HepG2 (cell line): ENCODE data around the gene STK32C. TPM values are rescaled to one million over a fixed set of nuclear protein-coding genes. Genes with fewer than 3 reads are reported as not detected.

Experiments used
- ATAC-seq: fragments of 200-7000 bp; cut with Tn5 transposase; 3 replicates; pipeline ENCODE4 v1.9.1; 2020; ENCODE audit warnings: mild to moderate bottlenecking, moderate library complexity
- BruUV-seq: library from RNA; stranded (reverse); fragments of 400-500 nt; replicated peaks from 2 replicates; lab custom pipeline; 2021; lab: Mats Ljungman, UMichigan
- CTCF ChIA-PET: fragments of 300-600 bp; formaldehyde crosslinking; extraction: SDS; loops from one replicate; lab custom pipeline; 2021; ENCODE audit warnings: low total read pairs, inconsistent platforms, low intra/inter-chr PET ratio; lab: Yijun Ruan, JAX
- POLR2A ChIA-PET: fragments of 350-600 bp; sonication (Branson Sonifier 250); formaldehyde crosslinking; loops from one replicate; lab custom pipeline; 2020; ENCODE audit warnings: antibody characterized with exemption, inconsistent platforms; lab: Yijun Ruan, JAX
- DNase-seq: peaks from one replicate; pipeline ENCODE4 v3.0.0-alpha.2; 2015; ENCODE audit warnings: low spot score
- FAIRE-seq: peaks from 3 replicates; lab custom pipeline; 2011; peaks lifted over from hg19 to GRCh38; lab: Jason Lieb, UNC
- H2AFZ ChIP-seq: one replicate; pipeline ENCODE4 v1.6.1; 2011; ENCODE audit warnings: low read length, inconsistent platforms
- H3K27ac ChIP-seq: fragments of 300-600 bp; 3 replicates; pipeline ENCODE4 v1.8.0; 2011; ENCODE audit warnings: mixed run types, mild to moderate bottlenecking, mixed read lengths, low read length, inconsistent platforms; ENCODE audit not compliant: insufficient read depth; ENCODE audit errors: extremely low read length
- H3K27me3 ChIP-seq, 2 experiments: fragments of 200-600 bp in 1 of 2; 2 replicates in 1 of 2; 3 replicates in 1 of 2; pipeline versions ENCODE4 v1.6.0 to v1.8.0; 2011; ENCODE audit warnings: low read length in 2 of 2, mild to moderate bottlenecking in 2 of 2, moderate library complexity in 2 of 2, inconsistent platforms in 1 of 2; ENCODE audit not compliant: insufficient read depth in 2 of 2, control insufficient read depth in 1 of 2
- H3K36me3 ChIP-seq, 2 experiments: fragments of 200-600 bp in 1 of 2; replicated peaks in 1 of 2; 2 replicates in 1 of 2; 3 replicates in 1 of 2; pipeline versions ENCODE4 v1.5.1 to v1.8.0; 2011; ENCODE audit warnings: low read length in 2 of 2, inconsistent platforms in 1 of 2; ENCODE audit not compliant: insufficient read depth in 2 of 2, control insufficient read depth in 1 of 2
- H3K4me1 ChIP-seq: 2 replicates; pipeline ENCODE4 v1.5.1; 2012; ENCODE audit warnings: low read length, inconsistent platforms; ENCODE audit not compliant: insufficient read depth
- H3K4me2 ChIP-seq: 2 replicates; pipeline ENCODE4 v1.6.0; 2011; ENCODE audit warnings: low read depth, low read length, inconsistent platforms
- H3K4me3 ChIP-seq, 3 experiments: fragments of 200-600 bp in 1 of 3; sonication (generic), shearing (Covaris generic) in 1 of 3; replicated peaks in 1 of 3; 2 replicates each; pipeline ENCODE4 v1.5.1; 2011 to 2016; ENCODE audit warnings: low read length in 3 of 3, inconsistent platforms in 2 of 3, low read depth in 2 of 3, mild to moderate bottlenecking in 2 of 3, control low read depth in 1 of 3, mixed read lengths in 1 of 3; ENCODE audit not compliant: insufficient read depth in 1 of 3
- H3K79me2 ChIP-seq: one replicate; pipeline ENCODE4 v1.6.1; 2011; ENCODE audit warnings: low read length, inconsistent platforms; ENCODE audit not compliant: insufficient read depth
- H3K9ac ChIP-seq: 2 replicates; pipeline ENCODE4 v1.6.0; 2011; ENCODE audit warnings: mild to moderate bottlenecking, low read depth, low read length, inconsistent platforms; ENCODE audit not compliant: insufficient read depth
- H3K9me3 ChIP-seq: 2 replicates; pipeline ENCODE4 v1.5.1; 2012; ENCODE audit warnings: mild to moderate bottlenecking, low read length
- H4K20me1 ChIP-seq: 2 replicates; pipeline ENCODE4 v1.6.0; 2011; ENCODE audit warnings: inconsistent platforms, mild to moderate bottlenecking, low read length, moderate library complexity; ENCODE audit not compliant: insufficient read depth
- KMT2B ChIP-seq: IDR thresholded peaks from 2 replicates; pipeline ENCODE4 v1.6.1; 2016; ENCODE audit warnings: missing genetic modification reagents, missing compliant biosample characterization
- NCOA2 ChIP-seq: sonication (generic); formaldehyde crosslinking; IDR thresholded peaks from 2 replicates; pipeline ENCODE4 v1.8.0; 2022; ENCODE audit warnings: inconsistent platforms
- REXO4 ChIP-seq: sonication (generic); formaldehyde crosslinking; IDR thresholded peaks from 2 replicates; pipeline ENCODE4 v1.8.0; 2022; ENCODE audit warnings: missing genetic modification reagents, mild to moderate bottlenecking, borderline replicate concordance
- STAG1 ChIP-seq: sonication (generic); formaldehyde crosslinking; IDR thresholded peaks from 2 replicates; pipeline ENCODE4 v1.4.0; 2020; ENCODE audit warnings: missing genetic modification reagents
- TBP ChIP-seq: sonication (generic); formaldehyde crosslinking; IDR thresholded peaks from 2 replicates; pipeline ENCODE4 v1.5.0; 2020; ENCODE audit warnings: missing genetic modification reagents
- TFDP2 ChIP-seq: sonication (generic); formaldehyde crosslinking; IDR thresholded peaks from 2 replicates; pipeline ENCODE4 v1.4.0; 2020; ENCODE audit warnings: missing genetic modification reagents
- TRIM24 ChIP-seq: sonication (generic); formaldehyde crosslinking; IDR thresholded peaks from 2 replicates; pipeline ENCODE4 v1.8.0; 2022; ENCODE audit warnings: mild to moderate bottlenecking, missing genetic modification reagents
- ZKSCAN8 ChIP-seq: IDR thresholded peaks from 2 replicates; pipeline ENCODE4 v1.6.1; 2016; ENCODE audit warnings: borderline replicate concordance, missing genetic modification reagents, missing compliant biosample characterization
- ZNF230 ChIP-seq: sonication (generic); formaldehyde crosslinking; IDR thresholded peaks from 2 replicates; pipeline ENCODE4 v1.4.0; 2020; ENCODE audit warnings: mild to moderate bottlenecking, missing genetic modification reagents
- ZNF253 ChIP-seq: sonication (generic); formaldehyde crosslinking; IDR thresholded peaks from 2 replicates; pipeline ENCODE4 v1.8.0; 2022; ENCODE audit warnings: mild to moderate bottlenecking, missing genetic modification reagents, borderline replicate concordance
- ZNF331 ChIP-seq: sonication (generic); formaldehyde crosslinking; IDR thresholded peaks from 2 replicates; pipeline ENCODE4 v1.4.0; 2020; ENCODE audit warnings: missing genetic modification reagents
- ZNF446 ChIP-seq: sonication (generic); formaldehyde crosslinking; IDR thresholded peaks from 2 replicates; pipeline ENCODE4 v1.5.0; 2020; ENCODE audit warnings: mild to moderate bottlenecking, missing genetic modification reagents
- ZNF724P ChIP-seq: sonication (generic); formaldehyde crosslinking; IDR thresholded peaks from 2 replicates; pipeline ENCODE4 v1.8.0; 2022; ENCODE audit warnings: missing genetic modification reagents, borderline replicate concordance
- WGBS: methylation state at CpG from one replicate; pipeline ENCODE4 v1.1.6; 2017; ENCODE audit warnings: low lambda C conversion rate; 5-methylcytosine and 5-hydroxymethylcytosine counted together
- in situ Hi-C: cut with HindIII; loops from 2 replicates; pipeline ENCODE4 v1.10.0; 2017; ENCODE audit warnings: low pct_unique_long_range_greater_than_20kb; ENCODE audit not compliant: extremely low pct_ligation_motif_present
- intact Hi-C: fragments of 100-400 bp; cut with micrococcal nuclease; formaldehyde crosslinking; loops from one replicate; pipeline ENCODE4 v1.10.0; 2022; ENCODE audit not compliant: unreplicated experiment
- polyA plus RNA-seq, 8 experiments: library from polyadenylated mRNA; depleted of rRNA in 3 of 8; stranded (reverse) in 7 of 8; unstranded in 1 of 8; fragments of >200 nt; fragmentation: Illumina TruSeq in 4 of 8; extraction: Trizol in 4 of 8; gene quantifications; 2 replicates each; pipeline versions ENCODE4 v1.2.1 to v1.2.3, GENCODE V29; 2011 to 2016; ENCODE audit warnings: low read depth in 4 of 8, missing spikeins in 1 of 8, mixed read lengths in 1 of 8; ENCODE audit not compliant: insufficient read depth in 1 of 8
- total RNA-seq, 5 experiments: library from RNA; depleted of rRNA; stranded (reverse); fragments of >200 nt; fragmentation: Illumina TruSeq; extraction: Trizol; gene quantifications; 2 replicates each; pipeline ENCODE4 v1.2.3, GENCODE V29; 2016; ENCODE audit warnings: low read depth in 1 of 5

Gene STK32C
- total and polyA plus RNA-seq, 2 of the 13 experiments (the other 11 are each of a cell fraction or from before 2014, with no cell fraction given): 10.9 to 19.4 TPM

DNA sequence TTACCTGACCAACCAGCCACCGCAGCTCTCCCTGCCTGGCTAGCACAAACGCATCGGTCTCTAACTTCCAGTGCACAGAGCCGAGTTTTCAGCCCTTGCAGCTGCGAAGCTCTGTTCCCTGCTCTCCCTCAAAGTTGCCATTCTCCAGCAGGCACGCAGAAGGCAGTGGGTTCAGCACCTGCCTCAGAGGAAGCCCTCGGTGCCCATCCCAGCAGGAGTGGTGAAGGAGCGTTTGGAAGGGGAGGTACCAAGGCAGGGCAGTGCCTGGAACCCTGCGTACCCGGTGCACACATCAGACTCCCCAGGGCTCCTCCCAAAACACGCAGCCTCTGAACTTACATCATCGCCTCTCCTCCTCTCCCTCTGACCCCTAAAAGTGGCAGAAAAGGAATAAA lies 1.7 kb upstream of the STK32C start:
- no TSS peak for BruUV-seq
- H2AFZ ChIP-seq: no peak overlapping the region
- no peak for DNase-seq
- H3K9me3 ChIP-seq: no peaks in the 10 kb centered on the region
- no peak for ATAC-seq
- no peaks in the 10 kb centered on the region for H3K79me2 ChIP-seq
- POLR2A ChIA-PET: no interaction called here
- no peak overlapping the region for H3K9ac ChIP-seq
- no peak overlapping the region for H3K4me2 ChIP-seq
- intact Hi-C loops (no loop called here), in situ Hi-C loops (no loop called here)
- peaks cover 61% of the 10 kb centered on the region for H3K4me1 ChIP-seq
- H3K4me3 ChIP-seq: no peak overlapping the region
- H3K27ac ChIP-seq: no peak overlapping the region
- FAIRE-seq: no peak
- TF ChIP-seq STAG1 (CRISPR knock-in tag): no peak
- TF ChIP-seq REXO4: no peak
- no peak for TF ChIP-seq TBP (CRISPR knock-in tag)
- no peak for TF ChIP-seq NCOA2 (CRISPR knock-in tag)
- TF ChIP-seq, all 625 proteins: peak for 0
- Histone ChIP-seq H3K36me3 (no peaks in the 10 kb centered on the region), H4K20me1 (no peaks in the 10 kb centered on the region), H3K27me3 (peaks cover 0 to 12% of the 10 kb centered on the region in 2 experiments; a peak in 2 of 5 replicates)
- WGBS: 36% methylated on average over 4 of the region's 12 CpGs
- CTCF ChIA-PET: no interaction called here

DNA sequence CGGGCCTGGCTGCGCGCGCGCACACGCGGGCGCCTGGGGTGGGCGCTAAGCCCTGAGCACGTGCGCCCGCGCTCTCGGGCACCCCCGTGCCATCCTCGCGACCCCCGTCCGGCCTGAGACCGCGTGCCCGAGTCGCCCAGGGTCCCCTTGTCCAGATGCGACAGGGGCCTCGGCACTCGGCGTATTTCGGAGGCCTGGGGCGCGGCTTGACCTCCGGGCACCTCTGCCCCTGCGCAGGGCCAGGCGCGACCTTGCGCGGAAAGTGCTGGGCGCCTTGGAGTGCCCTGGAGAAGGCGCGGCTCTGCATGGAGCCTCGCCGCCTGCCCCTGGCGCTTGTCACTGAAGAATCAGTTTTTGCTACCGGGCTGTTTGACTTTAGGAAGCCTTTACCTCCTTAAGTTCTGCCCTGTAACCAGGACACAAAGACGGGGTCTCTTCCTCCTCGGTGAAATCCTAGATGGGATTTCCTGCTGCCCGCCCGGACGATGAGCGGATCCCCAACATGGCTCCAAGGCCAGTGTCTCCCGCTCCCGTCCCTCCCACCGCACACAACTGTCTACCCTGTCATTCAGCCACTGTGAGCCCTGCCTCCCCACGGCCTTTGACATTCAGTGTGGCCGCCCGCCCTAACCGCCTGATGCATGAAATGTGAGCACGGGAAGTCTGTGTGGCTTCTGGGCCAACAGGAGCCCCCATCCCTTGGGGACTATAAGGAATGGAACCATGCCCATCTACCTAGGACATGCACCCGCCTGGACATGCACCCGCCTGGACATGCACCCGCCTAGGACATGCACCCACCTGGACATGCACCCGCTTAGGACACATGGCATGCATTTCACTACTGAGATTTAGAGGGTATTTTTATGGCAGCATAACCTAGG lies 1.1 kb upstream of the STK32C start:
- Histone ChIP-seq H3K27ac (no peak overlapping the region), H3K4me3 (peak overlapping the region in 2 of 3 experiments; percentile 62 to 88; a peak in 3 of 6 replicates), H3K9ac (no peak overlapping the region), H3K9me3 (no peaks in the 10 kb centered on the region), H3K79me2 (no peaks in the 10 kb centered on the region), H3K4me1 (peaks cover 57% of the 10 kb centered on the region), H3K27me3 (peaks cover 0 to 12% of the 10 kb centered on the region in 2 experiments; a peak in 2 of 5 replicates), H4K20me1 (no peaks in the 10 kb centered on the region), H2AFZ (no peak overlapping the region), H3K4me2 (peak overlapping the region; percentile 80), H3K36me3 (no peaks in the 10 kb centered on the region)
- no peak for DNase-seq
- 89% methylated on average over 16 of the region's 61 CpGs for WGBS
- FAIRE-seq: no peak
- intact Hi-C loops (no loop called here), in situ Hi-C loops (no loop called here)
- POLR2A ChIA-PET: no interaction called here
- no TSS peak for BruUV-seq
- CTCF ChIA-PET: no interaction called here
- ATAC-seq: no peak
- TF ChIP-seq ZNF724P (CRISPR knock-in tag) (0 out of 2 replicates have a peak, but pooled peaks have one; percentile 38), TRIM24 (CRISPR knock-in tag) (no peak), ZNF253 (CRISPR knock-in tag) (peak; percentile 46; the same call in 1 of the 2 replicates), TFDP2 (CRISPR knock-in tag) (no peak; the same call in 1 of the 2 replicates), ZNF446 (CRISPR knock-in tag) (no peak), ZNF230 (CRISPR knock-in tag) (0 out of 2 replicates have a peak, but pooled peaks have one; percentile 24), KMT2B (no peak), ZNF331 (CRISPR knock-in tag) (no peak), NCOA2 (CRISPR knock-in tag) (no peak), ZKSCAN8 (CRISPR knock-in tag) (no peak)
